Endodermal cell (in vitro differentiated cells): ENCODE results near the gene AUTS2. TPM values are rescaled to one million over a fixed set of nuclear protein-coding genes. Genes with fewer than 3 reads are reported as not detected.
A peak's percentile ranks its signal among the peaks of the same experiment; 100 is the strongest.

Experiments
- DNase-seq: peaks from one replicate; pipeline ENCODE4 v3.0.0-alpha.2; 2017
- H3K27ac ChIP-seq: 2 replicates; pipeline ENCODE4 v1.5.1; 2013; ENCODE audit warnings: mild to moderate bottlenecking, low read depth, low read length, moderate library complexity
- H3K27me3 ChIP-seq: 2 replicates; pipeline ENCODE4 v1.6.1; 2013; ENCODE audit warnings: mild to moderate bottlenecking, low read length, moderate library complexity; ENCODE audit not compliant: insufficient read depth, control insufficient read depth, poor library complexity, severe bottlenecking
- H3K36me3 ChIP-seq: 2 replicates; pipeline ENCODE4 v1.7.0; 2013; ENCODE audit warnings: mild to moderate bottlenecking, low read length, moderate library complexity; ENCODE audit not compliant: control insufficient read depth, insufficient read depth
- H3K4me1 ChIP-seq: one replicate; pipeline ENCODE4 v1.7.0; 2013; ENCODE audit warnings: low read length; ENCODE audit not compliant: control insufficient read depth, insufficient read depth
- H3K4me3 ChIP-seq: 2 replicates; pipeline ENCODE4 v1.5.1; 2013; ENCODE audit warnings: mild to moderate bottlenecking, low read length, moderate library complexity
- H3K9ac ChIP-seq: 2 replicates; pipeline ENCODE4 v1.6.1; 2013; ENCODE audit warnings: mild to moderate bottlenecking, low read length, moderate library complexity; ENCODE audit not compliant: poor library complexity, severe bottlenecking; ENCODE audit errors: extremely low read depth
- H3K9me3 ChIP-seq: 2 replicates; pipeline ENCODE4 v1.6.1; 2013; ENCODE audit warnings: mild to moderate bottlenecking, low read length, moderate library complexity; ENCODE audit not compliant: control insufficient read depth
- H3K27ac Mint-ChIP-seq: 2 replicates; pipeline ENCODE4 v1.8.0; 2020; ENCODE audit warnings: mixed read lengths
- H3K27me3 Mint-ChIP-seq: 2 replicates; pipeline ENCODE4 v1.8.0; 2021; ENCODE audit warnings: mild to moderate bottlenecking, mixed read lengths; ENCODE audit not compliant: insufficient read depth
- H3K36me3 Mint-ChIP-seq: 2 replicates; pipeline ENCODE4 v1.8.0; 2020; ENCODE audit warnings: low read depth, mixed read lengths
- H3K4me1 Mint-ChIP-seq: 2 replicates; pipeline ENCODE4 v1.8.0; 2020; ENCODE audit warnings: mixed read lengths
- H3K4me3 Mint-ChIP-seq: 2 replicates; pipeline ENCODE4 v1.8.0; 2020; ENCODE audit warnings: mild to moderate bottlenecking, moderate library complexity, mixed read lengths
- H3K9me3 Mint-ChIP-seq: 2 replicates; pipeline ENCODE4 v1.8.0; 2020; ENCODE audit warnings: mild to moderate bottlenecking, mixed read lengths
- CTCF ChIP-seq: fragments of 200-600 bp; sonication (generic); conservative IDR thresholded peaks from 2 replicates; pipeline ENCODE4 v1.5.0; 2021; ENCODE audit warnings: antibody characterized with exemption, mild to moderate bottlenecking
- WGBS, 2 experiments: methylation state at CpG; one replicate each; pipeline versions ENCODE4 v1.1.5 to v1.1.7; 2013; ENCODE audit warnings: missing lambda C conversion rate in 2 of 2, mixed read lengths in 1 of 2; ENCODE audit not compliant: insufficient coverage in 1 of 2, insufficient read length in 1 of 2; 5-methylcytosine and 5-hydroxymethylcytosine counted together
- total RNA-seq, 2 donors: library from RNA; stranded (reverse); fragmentation: NEBNext Ultra II Directional in 1 of 2; extraction: Animal tissue kit (Norgen Biotek cat#: 25700) in 1 of 2; gene quantifications; 2 replicates in 1 of 2; 3 replicates in 1 of 2; pipeline ENCODE4 v1.2.1, GENCODE V29; 2021

The AUTS2 gene
- total RNA-seq, 2 donors from 2014 or later = 76.8 to 106 TPM

- no peak overlapping the region for H3K9ac ChIP-seq
- no peak for TF ChIP-seq CTCF
- WGBS, 2 experiments = 92% methylated on average over 2 of the region's 2 CpGs; no CpG with 5 or more reads in 1 of the 2 experiments
- no peak for DNase-seq
- peaks cover 11% of the 10 kb centered on the region for H3K9me3 ChIP-seq
- H3K36me3 ChIP-seq = peaks cover 15% of the 10 kb centered on the region
- Mint-ChIP-seq H3K4me3 (no peak overlapping the region), H3K27ac (no peak overlapping the region), H3K9me3 (peaks cover 13% of the 10 kb centered on the region), H3K4me1 (peaks cover 16% of the 10 kb centered on the region), H3K36me3 (peaks cover 18% of the 10 kb centered on the region), H3K27me3 (peaks cover 77% of the 10 kb centered on the region)
- no peaks in the 10 kb centered on the region for H3K4me1 ChIP-seq
- peaks cover 55% of the 10 kb centered on the region for H3K27me3 ChIP-seq
- no peak overlapping the region for H3K4me3 ChIP-seq
- H3K27ac ChIP-seq = no peak overlapping the region
Observed at GRCh38 chr7:70598976-70599375, 1000.7 kb downstream of the AUTS2 start.

GRCh38 chr7:70599446-70600190, 1001.3 kb downstream of the AUTS2 start:
- Histone ChIP-seq H3K36me3 (peaks cover 21% of the 10 kb centered on the region), H3K9me3 (peaks cover 18% of the 10 kb centered on the region), H3K4me3 (no peak overlapping the region), H3K4me1 (no peaks in the 10 kb centered on the region), H3K27me3 (peaks cover 48% of the 10 kb centered on the region), H3K9ac (no peak overlapping the region), H3K27ac (no peak overlapping the region)
- Mint-ChIP-seq H3K27me3 (peaks cover 75% of the 10 kb centered on the region), H3K27ac (no peak overlapping the region), H3K4me1 (peaks cover 16% of the 10 kb centered on the region), H3K9me3 (peaks cover 20% of the 10 kb centered on the region), H3K4me3 (no peak overlapping the region), H3K36me3 (peaks cover 24% of the 10 kb centered on the region)
- no peak for TF ChIP-seq CTCF
- WGBS, 2 experiments = 79 to 88% methylated on average over 3 to 5 of the region's 5 CpGs
- DNase-seq = no peak

GRCh38 chr7:70600993-70601392, 1002.7 kb downstream of the AUTS2 start:
- H3K27ac Mint-ChIP-seq = no peak overlapping the region
- TF ChIP-seq CTCF = no peak
- H3K36me3 Mint-ChIP-seq = peaks cover 33% of the 10 kb centered on the region
- peaks cover 22% of the 10 kb centered on the region for H3K9me3 Mint-ChIP-seq
- Histone ChIP-seq H3K4me3 (peak overlapping the region; percentile 20), H3K4me1 (no peaks in the 10 kb centered on the region), H3K9me3 (peaks cover 23% of the 10 kb centered on the region), H3K27me3 (peaks cover 36% of the 10 kb centered on the region), H3K27ac (no peak overlapping the region), H3K36me3 (peaks cover 22% of the 10 kb centered on the region), H3K9ac (no peak overlapping the region)
- H3K4me1 Mint-ChIP-seq = peaks cover 10% of the 10 kb centered on the region
- no peak overlapping the region for H3K4me3 Mint-ChIP-seq
- DNase-seq = no peak
- WGBS, 2 experiments = 100% methylated on average over 1 of the region's 1 CpG; no CpG with 5 or more reads in 1 of the 2 experiments
- H3K27me3 Mint-ChIP-seq = peaks cover 64% of the 10 kb centered on the region
